Stimulated activated CD8-positive, alpha-beta memory T cell treated with anti-CD3 and anti-CD28 coated beads, Interleukin-15, amount 100 ng/mL, for 1 hour (primary cell): ENCODE measurements around the gene SYS1.

Source experiments
- DNase-seq: peaks from one replicate; pipeline ENCODE4 v3.0.0-alpha.2; 2020; ENCODE audit warnings: low read depth

SYS1 gene

DNA sequence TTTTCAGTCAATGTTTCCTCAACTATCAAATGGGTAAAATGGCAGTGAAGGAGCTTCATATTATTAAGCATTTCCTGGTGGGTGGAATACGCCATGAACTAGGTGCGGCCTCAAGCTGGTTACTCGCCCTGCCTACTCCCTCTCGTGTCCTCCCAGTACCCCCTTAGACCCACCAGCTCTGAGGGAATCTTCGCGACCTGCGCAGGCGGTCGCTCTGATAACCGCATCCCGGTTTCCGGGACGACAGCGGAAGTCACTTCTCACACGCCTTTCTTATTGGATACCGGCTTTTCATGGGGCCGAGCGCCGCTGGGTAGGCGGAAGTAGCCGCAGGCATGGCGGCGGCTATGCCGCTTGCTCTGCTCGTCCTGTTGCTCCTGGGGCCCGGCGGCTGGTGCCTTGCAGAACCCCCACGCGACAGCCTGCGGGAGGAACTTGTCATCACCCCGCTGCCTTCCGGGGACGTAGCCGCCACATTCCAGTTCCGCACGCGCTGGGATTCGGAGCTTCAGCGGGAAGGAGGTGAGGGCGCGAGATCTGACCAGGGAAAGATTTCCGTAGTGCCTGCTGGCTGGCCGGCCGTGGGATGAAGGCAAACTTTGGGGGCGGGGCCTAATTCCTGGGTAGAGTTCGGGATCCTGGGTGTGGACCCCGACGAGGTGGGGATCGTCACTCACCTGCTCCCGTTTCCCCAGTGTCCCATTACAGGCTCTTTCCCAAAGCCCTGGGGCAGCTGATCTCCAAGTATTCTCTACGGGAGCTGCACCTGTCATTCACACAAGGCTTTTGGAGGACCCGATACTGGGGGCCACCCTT lies 53.1 kb downstream of the SYS1 start, which contains the start of gene PIGT:
Gene PIGT (plus strand): TSS at position 320 of the 816 bp plus-strand sequence. CDS start 16 bp downstream, at position 336.
- DNase-seq = peak; percentile 75

GRCh38 chr20:45416917-45417316 lies 54.0 kb downstream of the SYS1 start:
- DNase-seq = no peak
